Urothelium cell line (cell line): ENCODE measurements around the gene ASTN2.

ENCODE experiments used
- DNase-seq: peaks from one replicate; pipeline ENCODE4 v3.0.0; 2011; ENCODE audit warnings: low spot score, mixed read lengths
- FAIRE-seq: peaks from 2 replicates; lab custom pipeline; 2011; peaks lifted over from hg19 to GRCh38; lab: Jason Lieb, UNC

The ASTN2 gene

DNA sequence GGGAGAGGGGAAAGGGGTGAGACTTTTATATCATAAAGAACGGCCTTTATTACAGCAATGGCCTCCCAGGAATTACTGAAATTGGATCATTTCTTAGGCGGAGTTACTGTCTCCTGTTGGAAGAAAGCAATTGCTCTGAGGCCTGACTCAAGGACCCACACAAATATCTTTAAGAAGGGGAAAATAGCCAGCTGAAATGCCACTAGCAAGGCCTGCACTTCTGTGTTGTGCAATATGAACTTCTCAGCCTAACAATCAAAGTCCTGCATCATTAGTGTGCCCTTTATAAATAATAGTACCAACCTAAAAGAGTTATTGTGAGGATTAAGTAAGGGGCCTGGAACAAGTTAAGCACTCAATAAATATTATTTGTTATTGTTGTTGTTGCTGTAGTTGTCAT lies 757.9 kb downstream of the ASTN2 start:
- no peak for FAIRE-seq
- no peak for DNase-seq

- FAIRE-seq (no peak), DNase-seq (no peak)
Observed at GRCh38 chr9:116656501-116656971, 758.3 kb downstream of the ASTN2 start.

GRCh38 chr9:116654059-116654355 lies 760.9 kb downstream of the ASTN2 start:
- DNase-seq: no peak
- FAIRE-seq: no peak

- FAIRE-seq (no peak), DNase-seq (no peak)
Observed at GRCh38 chr9:116653348-116654058, 761.4 kb downstream of the ASTN2 start.

DNA sequence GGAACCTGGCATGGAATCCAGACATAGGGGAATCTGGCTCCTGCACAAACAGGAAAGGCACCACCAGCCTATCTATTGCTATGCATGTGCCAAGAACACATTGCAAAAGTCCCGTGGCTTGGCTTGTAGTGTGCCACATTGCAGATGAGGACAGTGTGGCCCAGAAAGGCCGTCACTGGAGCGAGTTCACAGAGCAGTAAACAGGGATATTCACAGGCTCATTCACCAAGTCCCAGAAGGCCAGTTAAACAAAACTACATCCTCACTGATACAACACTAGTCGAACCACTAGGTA lies 767.4 kb downstream of the ASTN2 start:
- FAIRE-seq: no peak

GRCh38 chr9:116646661-116647514 lies 768.0 kb downstream of the ASTN2 start:
- DNase-seq: peak; percentile 26
- FAIRE-seq: no peak

More for the DNA sequence above, 767.4 kb downstream of the ASTN2 start:
- no peak for DNase-seq

GRCh38 chr9:116644091-116644688 lies 770.7 kb downstream of the ASTN2 start:
- DNase-seq (no peak), FAIRE-seq (no peak)

DNA sequence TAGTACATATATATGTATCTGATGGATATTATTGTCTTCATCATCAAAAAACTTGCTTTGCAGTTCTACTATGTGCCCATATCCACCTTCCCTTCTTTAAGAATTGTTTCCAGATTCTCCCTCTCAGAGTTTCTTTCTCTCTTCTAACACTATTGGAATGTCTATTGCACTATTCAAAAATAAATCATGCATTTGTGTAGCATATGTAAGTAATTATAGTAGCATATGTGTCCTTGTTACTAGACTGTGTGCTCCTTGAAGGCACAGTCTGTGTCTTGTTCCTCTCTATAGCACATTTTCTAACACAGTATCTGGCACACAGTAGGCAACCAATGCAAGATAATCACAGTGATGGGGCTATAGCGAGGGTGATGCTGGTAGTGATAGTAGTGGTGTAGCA lies 771.2 kb downstream of the ASTN2 start:
- DNase-seq (no peak), FAIRE-seq (no peak)

GRCh38 chr9:116641292-116642059 lies 773.4 kb downstream of the ASTN2 start:
- FAIRE-seq (no peak), DNase-seq (no peak)

DNA sequence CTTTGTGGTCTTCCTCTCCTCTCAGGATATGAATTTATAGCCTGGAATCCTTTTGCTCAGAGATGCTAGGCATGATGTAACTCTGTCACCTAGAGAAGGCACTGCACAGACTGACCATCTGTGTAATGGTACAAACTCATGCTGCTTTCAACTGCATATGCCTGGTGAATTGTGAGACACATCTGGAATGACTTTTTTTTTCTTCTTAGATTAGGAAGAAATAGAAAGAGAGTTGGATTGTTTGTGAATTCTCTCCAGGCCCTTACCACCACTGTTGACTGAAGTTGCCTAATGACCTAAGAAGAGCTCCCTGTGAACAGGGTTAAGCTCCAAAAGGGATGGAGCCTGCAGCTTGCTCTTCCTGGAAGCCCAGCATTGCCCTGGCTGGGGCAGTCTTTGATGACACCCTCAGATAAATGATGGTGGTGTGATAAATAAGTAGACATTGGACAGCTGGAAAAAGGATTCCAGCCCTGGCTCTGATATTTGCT lies 775.6 kb downstream of the ASTN2 start:
- FAIRE-seq (no peak), DNase-seq (no peak)

GRCh38 chr9:116635908-116636307 lies 778.9 kb downstream of the ASTN2 start:
- FAIRE-seq (no peak), DNase-seq (no peak)

GRCh38 chr9:116632990-116633838 lies 781.6 kb downstream of the ASTN2 start:
- FAIRE-seq: no peak

GRCh38 chr9:116629634-116630033 lies 785.2 kb downstream of the ASTN2 start:
- no peak for DNase-seq
- no peak for FAIRE-seq

More at GRCh38 chr9:116632990-116633838, 781.6 kb downstream of the ASTN2 start:
- DNase-seq: no peak

DNA sequence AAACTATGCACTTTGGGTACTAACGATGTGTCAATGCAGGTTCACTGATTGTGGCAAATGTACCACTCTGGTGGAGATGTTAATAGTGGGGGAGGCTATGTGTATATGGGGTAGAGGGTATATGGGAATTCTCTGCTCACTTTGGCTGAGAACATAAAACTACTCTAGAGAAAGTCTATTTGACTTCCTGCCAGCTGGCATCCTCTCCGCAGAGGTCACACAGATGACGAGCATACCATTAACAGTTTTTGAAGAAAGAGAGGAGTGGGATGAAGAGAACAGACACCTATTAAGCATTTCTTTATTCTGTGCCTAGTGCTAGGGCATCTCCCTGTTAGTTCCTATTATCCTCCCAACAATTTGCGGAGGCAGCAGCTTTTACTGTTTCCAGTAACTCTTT lies 786.1 kb downstream of the ASTN2 start:
- DNase-seq: no peak
- FAIRE-seq: no peak

DNA sequence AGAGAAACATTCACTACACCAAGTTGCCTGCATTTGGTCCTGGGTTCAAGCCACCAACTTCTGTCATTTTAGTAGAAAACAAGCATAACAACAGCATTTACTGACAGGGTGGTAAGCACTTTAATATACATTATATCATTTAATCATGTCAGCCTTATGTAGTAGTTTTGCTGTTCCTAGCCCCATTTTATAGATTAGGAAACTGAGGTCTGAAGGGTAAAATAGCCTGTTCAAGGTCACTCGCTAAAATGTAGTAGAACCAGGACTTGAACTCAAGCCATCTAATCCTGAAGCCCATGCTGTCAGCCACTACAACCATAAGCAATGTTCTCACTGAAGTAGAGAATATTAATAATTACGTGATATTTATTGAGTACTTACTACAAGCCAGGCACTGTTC lies 787.4 kb downstream of the ASTN2 start:
- FAIRE-seq (no peak), DNase-seq (no peak)

GRCh38 chr9:116626762-116627161 lies 788.1 kb downstream of the ASTN2 start:
- FAIRE-seq: no peak
- no peak for DNase-seq

GRCh38 chr9:116623715-116624114 lies 791.1 kb downstream of the ASTN2 start:
- DNase-seq: no peak

GRCh38 chr9:116617389-116617788 lies 797.5 kb downstream of the ASTN2 start:
- no peak for FAIRE-seq
- no peak for DNase-seq

More at GRCh38 chr9:116623715-116624114, 791.1 kb downstream of the ASTN2 start:
- FAIRE-seq: no peak

DNA sequence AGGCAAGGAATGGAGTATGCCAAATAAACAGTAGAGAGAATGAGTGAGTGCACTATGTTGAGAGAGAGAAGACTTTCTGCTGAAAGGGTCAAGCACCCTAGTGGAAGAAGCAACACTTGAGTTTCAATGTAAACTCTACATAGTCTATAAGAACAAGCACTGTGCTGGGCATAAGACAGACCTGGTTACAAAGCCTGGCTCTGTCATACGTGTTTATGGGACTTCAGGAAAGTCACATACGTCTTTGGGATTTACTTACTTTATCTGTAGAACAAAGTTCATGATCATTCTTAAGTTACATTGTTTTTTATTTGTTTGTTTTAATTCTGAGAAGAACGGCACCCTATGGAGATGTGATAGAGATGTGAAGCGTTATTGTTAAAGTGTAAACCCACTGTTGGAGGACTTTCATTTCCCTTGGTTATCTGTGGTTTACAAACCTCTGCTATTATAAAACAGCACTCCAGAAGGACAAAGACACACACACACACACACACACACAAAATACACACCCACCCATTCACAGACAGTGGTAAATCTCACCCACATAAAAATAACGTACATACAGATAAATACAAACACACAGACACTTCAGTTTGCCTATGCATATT lies 798.4 kb downstream of the ASTN2 start:
- no peak for FAIRE-seq
- DNase-seq: no peak

DNA sequence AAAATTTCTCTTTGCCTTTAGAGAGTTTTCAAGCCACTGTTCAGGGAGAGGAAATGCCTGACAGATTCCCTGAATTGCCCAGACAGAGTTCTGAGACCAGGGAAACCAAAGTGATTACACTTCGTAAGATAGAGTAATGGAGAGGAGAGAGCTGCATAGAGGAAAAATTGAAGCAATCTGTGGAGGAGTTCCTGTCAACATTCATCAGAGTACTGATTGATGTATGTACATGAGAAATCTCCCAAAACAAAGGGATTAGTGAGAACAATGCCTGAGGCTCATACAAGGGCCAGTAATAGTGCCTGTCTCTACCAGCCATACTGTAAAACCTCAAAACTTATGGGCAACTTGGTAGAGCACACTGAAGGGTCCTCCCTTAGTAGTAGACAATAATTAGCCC lies 806.8 kb downstream of the ASTN2 start:
- DNase-seq (no peak), FAIRE-seq (no peak)
